OCI-M2 (cell line): Measurements from ENCODE around the gene TJP1.
"Not testable (repeated sequence)": the region's sequence is repeated elsewhere in the genome, so short reads cannot be mapped to it uniquely, and the experiment has no call there.

Experiments used
- DNase-seq: peaks from one replicate; lab custom pipeline; 2025; ENCODE audit not compliant: unreplicated experiment; lab: John Stamatoyannopoulos, UW

Gene TJP1

DNA sequence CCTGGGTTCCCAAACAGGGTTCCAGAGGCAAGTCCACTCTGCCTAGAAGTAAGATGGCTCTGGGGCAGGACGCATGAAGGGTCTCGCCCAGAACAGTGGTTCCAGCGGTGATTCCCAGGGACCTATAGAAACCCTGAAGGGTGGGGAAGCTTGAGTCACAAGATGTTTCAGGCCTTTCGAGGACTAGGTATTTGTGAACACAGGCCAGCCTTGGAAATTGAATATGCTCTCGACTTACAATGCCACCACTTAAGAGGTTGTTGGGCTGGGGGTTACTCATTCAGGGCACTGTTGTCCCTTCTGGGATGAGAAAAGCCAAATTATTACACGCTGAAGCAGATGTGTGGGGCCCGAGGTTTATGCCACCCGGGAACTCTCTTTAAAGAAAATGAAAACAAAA is 152.0 kb downstream of the TJP1 start:
- DNase-seq: no peak

DNA sequence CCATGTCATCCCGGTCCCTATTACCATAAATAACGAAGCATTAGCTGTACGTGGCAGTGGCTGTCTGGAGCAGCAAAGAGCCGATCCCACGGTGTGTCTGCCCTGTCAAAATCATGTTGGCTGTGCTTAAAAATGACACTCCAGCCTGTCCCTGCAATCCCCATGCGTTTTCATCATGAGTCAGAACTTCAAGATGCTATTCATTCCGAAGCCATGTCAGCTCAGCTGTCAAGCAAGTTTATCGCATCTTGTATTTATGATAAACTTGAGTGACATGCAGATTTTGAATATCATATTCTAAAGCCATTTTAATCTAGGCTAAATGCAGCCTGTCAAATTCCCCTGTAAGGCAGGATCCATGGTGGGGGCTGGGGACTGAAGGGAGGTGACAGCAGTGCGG is 152.4 kb downstream of the TJP1 start:
- no peak for DNase-seq

DNA sequence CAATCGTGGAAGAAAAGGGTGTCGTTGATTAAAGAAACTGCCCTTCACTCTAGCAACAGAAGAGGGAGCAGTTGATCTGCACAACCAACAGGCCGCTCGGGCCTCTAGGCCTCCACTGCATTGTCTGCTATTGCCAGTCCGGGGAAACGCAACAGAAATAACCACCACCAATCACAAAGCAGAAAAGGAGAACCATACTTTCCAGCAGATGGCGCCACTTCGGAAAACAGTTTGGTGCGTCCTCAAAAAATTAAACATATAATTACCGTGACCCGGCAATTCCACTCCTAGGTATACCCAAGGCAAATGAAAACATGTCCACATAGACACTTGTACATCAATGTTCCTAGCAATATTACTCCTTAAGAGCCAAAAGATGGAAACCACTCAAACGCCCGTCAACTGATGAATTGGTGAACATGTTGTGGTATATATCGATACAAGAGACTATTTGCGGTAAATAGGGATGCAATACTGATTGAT is 154.1 kb downstream of the TJP1 start:
- DNase-seq: peak; percentile 1

DNA sequence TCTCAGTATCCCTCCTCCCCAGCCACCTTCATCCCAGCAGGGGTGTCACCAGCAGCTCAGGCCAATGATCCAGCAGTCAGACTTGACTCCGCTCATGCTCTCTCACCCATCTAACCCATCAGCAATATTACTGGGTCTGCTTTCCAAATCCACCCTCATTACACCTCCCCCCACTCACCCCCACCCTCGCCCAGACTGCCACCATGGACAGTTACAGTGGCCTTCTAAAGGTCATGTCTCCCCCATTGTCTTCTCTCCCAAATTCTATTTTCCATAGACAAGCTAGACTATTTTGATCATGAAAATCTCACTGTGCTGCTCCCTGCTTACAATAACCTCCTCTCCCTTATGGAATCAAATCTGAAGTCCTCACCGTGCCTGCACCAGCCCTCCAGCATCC is 156.0 kb downstream of the TJP1 start:
- DNase-seq: no peak

DNA sequence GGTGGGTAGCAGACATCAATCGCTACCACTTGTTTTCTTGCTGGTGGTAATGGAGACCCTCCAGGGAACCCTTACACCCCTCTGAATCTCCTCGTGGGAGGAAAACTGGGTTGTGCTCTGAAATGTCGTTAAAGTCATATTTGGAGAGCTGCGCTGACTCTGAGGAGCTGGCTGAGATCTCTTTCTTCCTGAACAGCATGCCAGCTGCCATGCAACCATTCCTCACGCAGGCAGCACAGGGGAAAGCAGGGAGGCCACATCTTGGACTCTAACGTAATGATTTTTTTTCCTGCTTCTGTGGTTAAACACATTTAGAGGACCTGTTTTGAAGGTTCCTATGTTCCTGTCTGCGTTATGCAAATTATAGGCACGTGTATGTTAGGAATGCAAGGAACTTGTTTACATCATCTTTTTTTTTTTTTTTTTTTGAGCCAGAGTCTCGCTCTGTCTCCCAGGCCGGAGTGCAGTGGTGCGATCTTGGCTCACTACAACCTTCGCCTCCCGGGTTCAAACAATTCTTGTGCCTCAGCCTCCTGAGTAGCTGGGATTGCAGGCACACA is 156.7 kb downstream of the TJP1 start:
- no peak for DNase-seq

DNA sequence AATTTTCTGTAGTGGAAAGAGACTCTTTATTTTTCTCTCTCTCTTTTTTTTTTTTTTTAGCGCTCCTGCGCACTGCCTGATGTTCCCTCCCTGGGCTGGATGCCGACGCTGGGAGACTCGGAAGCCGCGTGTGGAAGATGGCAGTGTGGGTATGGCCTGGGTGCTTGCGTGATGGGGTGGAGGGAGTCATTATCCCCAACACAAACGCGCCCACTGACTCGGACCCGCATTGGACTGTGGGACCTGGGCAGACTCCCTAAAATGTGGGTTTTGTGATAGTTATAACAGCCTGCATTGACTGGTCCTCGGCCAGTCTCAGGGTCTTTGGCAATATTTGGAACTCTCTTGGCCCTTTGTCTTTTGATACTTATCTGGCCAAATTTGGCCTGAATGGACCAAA is 157.9 kb downstream of the TJP1 start:
- DNase-seq: no peak

DNA sequence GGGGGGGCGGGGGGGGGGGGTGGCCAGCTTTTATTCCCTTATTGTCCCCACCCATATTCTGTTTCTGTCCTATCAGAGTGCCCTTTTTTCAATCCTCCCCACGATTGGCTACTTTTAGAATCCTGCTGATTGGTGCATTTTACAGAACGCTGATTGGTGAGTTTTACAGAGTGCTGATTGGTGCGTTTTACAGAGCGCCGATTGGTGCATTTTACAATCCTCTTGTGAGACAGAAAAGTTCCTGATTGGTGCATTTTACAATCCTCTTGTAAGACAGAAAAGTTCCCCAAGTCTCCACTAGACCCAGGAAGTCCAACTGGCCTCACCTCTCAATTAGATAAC is 164.8 kb downstream of the TJP1 start:
- not testable (repeated sequence) for DNase-seq

DNA sequence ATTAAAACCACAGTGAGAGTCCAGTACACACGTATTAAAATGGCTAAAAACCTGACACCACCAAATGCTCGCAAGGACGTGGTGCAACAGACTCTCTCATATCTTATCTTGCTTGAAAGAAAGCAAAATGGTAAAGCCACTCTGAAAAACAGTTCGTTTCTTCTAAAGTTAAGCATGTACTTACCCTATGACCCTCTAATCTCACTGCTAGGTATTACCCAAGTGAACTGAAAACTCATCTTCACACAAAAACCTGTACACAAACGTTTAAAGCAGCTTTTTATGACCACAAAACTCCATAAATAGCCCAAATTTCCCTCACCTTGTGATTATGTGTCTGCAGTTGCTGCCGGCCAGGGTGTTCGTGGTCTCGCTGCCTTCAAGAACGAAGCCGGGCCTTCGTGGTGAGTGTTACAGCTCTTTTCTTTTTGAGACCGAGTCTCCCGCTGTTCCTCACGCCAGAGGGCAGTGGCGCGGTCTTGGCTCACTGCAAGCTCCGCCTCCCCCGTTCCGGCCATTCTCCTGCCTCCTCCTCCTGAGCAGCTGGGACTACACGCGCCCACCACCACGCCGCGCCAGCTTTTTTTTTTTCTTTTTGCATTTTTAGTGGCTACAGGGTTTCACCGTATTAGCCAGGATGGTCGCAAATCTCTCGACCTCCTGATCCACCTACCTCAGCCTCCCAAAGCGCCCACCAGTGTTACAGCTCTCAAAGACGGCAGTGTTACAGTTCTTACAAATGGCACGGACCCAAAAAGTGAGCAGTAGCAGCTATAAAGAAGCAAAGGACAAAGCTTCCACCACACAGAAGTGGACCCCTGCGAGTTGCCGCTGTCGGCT is 165.4 kb downstream of the TJP1 start:
- DNase-seq: no peak

DNA sequence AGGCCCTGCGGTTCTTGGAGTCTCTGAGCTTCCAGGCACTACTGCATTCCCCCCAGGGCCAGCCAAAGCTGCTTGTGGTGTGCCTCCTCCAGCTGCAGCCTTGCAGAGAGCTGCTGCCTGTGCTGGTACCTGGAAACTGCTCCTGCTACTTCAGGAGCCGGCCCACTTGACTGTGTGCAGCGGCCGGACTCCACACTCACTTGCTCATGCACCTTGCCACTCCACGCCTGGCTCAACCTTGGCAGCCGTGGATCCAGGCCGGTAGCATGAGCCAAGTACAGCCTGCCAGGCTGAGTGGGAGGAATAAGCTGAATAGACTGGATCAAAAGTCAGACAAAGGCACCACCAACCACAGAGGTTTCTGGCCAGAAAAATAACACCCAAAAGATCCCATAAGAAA is 169.7 kb downstream of the TJP1 start:
- no peak for DNase-seq

DNA sequence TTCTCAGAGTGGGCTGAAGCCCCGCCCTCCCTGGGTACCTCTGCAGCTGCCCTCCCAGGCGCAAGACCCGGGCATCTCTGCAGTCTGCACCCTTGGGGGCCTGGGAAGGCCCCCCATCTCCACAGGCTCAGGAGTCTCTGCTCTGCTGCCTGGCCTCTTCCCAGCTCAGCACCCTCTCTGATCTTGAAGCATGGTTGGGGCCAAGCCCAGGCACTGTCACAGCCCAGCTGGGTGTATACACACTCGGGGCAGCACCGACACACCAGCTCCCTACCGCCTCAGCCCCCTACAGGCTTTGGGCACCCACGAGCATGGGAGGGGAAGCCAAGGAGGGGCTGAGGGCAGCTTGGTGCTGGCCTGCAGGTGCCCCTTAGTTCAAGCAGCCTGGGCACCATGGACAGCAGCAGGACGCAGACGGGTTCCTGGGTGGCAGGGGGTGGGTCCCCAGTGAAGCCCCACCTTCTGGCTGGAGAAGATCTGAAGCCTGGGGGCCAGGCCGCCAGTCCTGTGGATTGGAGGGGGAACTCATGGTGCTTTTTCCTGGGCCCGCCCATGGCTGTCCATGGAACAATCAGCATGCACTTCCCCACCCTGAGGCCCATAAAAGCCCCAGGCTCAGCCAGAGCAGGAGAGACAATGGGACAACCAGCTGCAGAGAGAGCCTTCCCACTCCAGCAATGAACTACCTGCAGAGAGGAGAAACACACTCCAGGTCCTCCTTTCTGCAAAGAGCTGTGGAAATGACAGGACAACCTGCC is 170.6 kb downstream of the TJP1 start:
- DNase-seq: no peak
